Skeletal muscle cell (primary cell): Measurements from ENCODE around the gene IGSF23.
"Not testable (repeated sequence)": the region's sequence is repeated elsewhere in the genome, so short reads cannot be mapped to it uniquely, and the experiment has no call there.

Source experiments
- DNase-seq: peaks from one replicate; pipeline ENCODE4 v3.0.0-alpha.2; 2010; ENCODE audit warnings: low read depth
- H3K4me3 ChIP-seq: 2 replicates; pipeline ENCODE4 v1.5.1; 2011; ENCODE audit warnings: low read depth, mild to moderate bottlenecking, control low read depth, low read length, moderate library complexity

Gene IGSF23

GRCh38 chr19:44682807-44683206 lies 69.4 kb downstream of the IGSF23 start:
- no peak for DNase-seq
- no peak overlapping the region for H3K4me3 ChIP-seq

GRCh38 chr19:44683434-44684210 lies 70.3 kb downstream of the IGSF23 start:
- H3K4me3 ChIP-seq, result no peak overlapping the region
- no peak for DNase-seq

- H3K4me3 ChIP-seq, DNase-seq: not testable (repeated sequence)
These were observed 71.0 kb downstream of the IGSF23 start for GRCh38 chr19:44684396-44684795.

GRCh38 chr19:44684892-44685863 lies 71.8 kb downstream of the IGSF23 start:
- peak; percentile 70 for DNase-seq
- H3K4me3 ChIP-seq, result no peak overlapping the region

GRCh38 chr19:44685877-44686276 lies 72.5 kb downstream of the IGSF23 start:
- no peak overlapping the region for H3K4me3 ChIP-seq
- DNase-seq, result no peak
